Measurements from ENCODE around the gene SENP7.

Gene SENP7

GRCh38 chr3:101433652-101434051 is 79.4 kb downstream of the SENP7 start:
- ATAC-seq = no peak
- no peak for TF ChIP-seq ZC3H10 (CRISPR knock-in tag; IDR thresholded peaks at IDR 0.05)
- TF ChIP-seq TCF4 (CRISPR knock-in tag; IDR thresholded peaks at IDR 0.05; ENCODE audit: borderline replicate concordance) = no peak
- TF ChIP-seq OSR1 (CRISPR knock-in tag; IDR thresholded peaks at IDR 0.05) = no peak
- TF ChIP-seq BACH2 (CRISPR knock-in tag; IDR thresholded peaks at IDR 0.05; ENCODE audit: borderline replicate concordance) = no peak
- TF ChIP-seq ESRRG (CRISPR knock-in tag; IDR thresholded peaks at IDR 0.05) = no peak
- TF ChIP-seq CREB5 (CRISPR knock-in tag; IDR thresholded peaks at IDR 0.05; ENCODE audit: low read depth) = no peak
- TF ChIP-seq TSHZ2 (CRISPR knock-in tag; IDR thresholded peaks at IDR 0.05) = no peak
- no peak for TF ChIP-seq RARB (CRISPR knock-in tag; IDR thresholded peaks at IDR 0.05)
- TF ChIP-seq CSDC2 (CRISPR knock-in tag; IDR thresholded peaks at IDR 0.05) = no peak
- no peak for TF ChIP-seq ZNF8 (CRISPR knock-in tag; IDR thresholded peaks at IDR 0.05)
- TF ChIP-seq ZNF70 (CRISPR knock-in tag; IDR thresholded peaks at IDR 0.05) = no peak
- no peak for TF ChIP-seq ISL1 (CRISPR knock-in tag; IDR thresholded peaks at IDR 0.05)
- TF ChIP-seq PPARA (CRISPR knock-in tag; IDR thresholded peaks at IDR 0.05; ENCODE audit: borderline replicate concordance) = no peak

GRCh38 chr3:101423984-101424888 is 88.8 kb downstream of the SENP7 start:
- no peak for TF ChIP-seq TOX (CRISPR knock-in tag; IDR thresholded peaks at IDR 0.05; ENCODE audit: borderline replicate concordance)
- no peak for TF ChIP-seq ZC3H10 (CRISPR knock-in tag; IDR thresholded peaks at IDR 0.05)
- no peak for ATAC-seq

- no peak for TF ChIP-seq PPARA (CRISPR knock-in tag; IDR thresholded peaks at IDR 0.05; ENCODE audit: borderline replicate concordance)
- no peak for TF ChIP-seq OSR1 (CRISPR knock-in tag; IDR thresholded peaks at IDR 0.05)
- TF ChIP-seq TSHZ2 (CRISPR knock-in tag; IDR thresholded peaks at IDR 0.05) = no peak
- TF ChIP-seq SNAI2 (CRISPR knock-in tag; IDR thresholded peaks at IDR 0.05) = no peak
- no peak for TF ChIP-seq ZFP30 (CRISPR knock-in tag; IDR thresholded peaks at IDR 0.05)
- TF ChIP-seq ISL1 (CRISPR knock-in tag; IDR thresholded peaks at IDR 0.05) = no peak
- no peak for TF ChIP-seq ZC3H10 (CRISPR knock-in tag; IDR thresholded peaks at IDR 0.05)
- no peak for TF ChIP-seq POU6F1 (CRISPR knock-in tag; IDR thresholded peaks at IDR 0.05; ENCODE audit: borderline replicate concordance, low read depth)
- TF ChIP-seq RARB (CRISPR knock-in tag; IDR thresholded peaks at IDR 0.05) = no peak
- TF ChIP-seq TCF4 (CRISPR knock-in tag; IDR thresholded peaks at IDR 0.05; ENCODE audit: borderline replicate concordance) = no peak
- TF ChIP-seq CSDC2 (CRISPR knock-in tag; IDR thresholded peaks at IDR 0.05) = no peak
- TF ChIP-seq PATZ1 (CRISPR knock-in tag; IDR thresholded peaks at IDR 0.05; ENCODE audit: borderline replicate concordance) = no peak
- TF ChIP-seq ZFP3 (CRISPR knock-in tag; IDR thresholded peaks at IDR 0.05) = no peak
- TF ChIP-seq ZNF8 (CRISPR knock-in tag; IDR thresholded peaks at IDR 0.05) = no peak
- no peak for ATAC-seq
These were observed 94.2 kb downstream of the SENP7 start for GRCh38 chr3:101418851-101419250.

Measured in SK-N-SH treated with all-trans-retinoic acid at 6 μM for 48 hours (cell line).